Heart right ventricle (tissue), 16 donors: ENCODE results near the gene LTBP1. TPM values are rescaled to one million over a fixed set of nuclear protein-coding genes. Genes with fewer than 3 reads are reported as not detected.
A peak's percentile ranks its signal among the peaks of the same experiment; 100 is the strongest.

Source experiments
- ATAC-seq, 8 donors: fragments of 200-7000 bp; cut with Tn5 transposase; one replicate each; pipeline ENCODE4 v1.9.1; 2020; ENCODE audit warnings: mild to moderate bottlenecking in 8 of 8, moderate library complexity in 8 of 8, moderate number of reproducible peaks in 1 of 8
- DNase-seq, 2 donors: peaks; one replicate each; pipeline ENCODE4 v3.0.0-alpha.2; 2020
- H3K27ac ChIP-seq, 10 donors: fragments of 200-600 bp; sonication (generic) in 2 of 10; one replicate each; pipeline versions ENCODE4 v1.5.0 to v1.8.0; 2020 to 2022; ENCODE audit warnings: mild to moderate bottlenecking in 3 of 10
- H3K27me3 ChIP-seq, 7 donors: fragments of 200-600 bp; one replicate each; pipeline ENCODE4 v1.8.0; 2021 to 2022; ENCODE audit warnings: mild to moderate bottlenecking in 2 of 7
- H3K36me3 ChIP-seq, 9 donors: fragments of 200-600 bp; sonication (generic) in 1 of 9; one replicate each; pipeline versions ENCODE4 v1.5.0 to v1.8.0; 2020 to 2022; ENCODE audit warnings: mild to moderate bottlenecking in 2 of 9
- H3K4me1 ChIP-seq, 9 donors: fragments of 200-600 bp; sonication (generic) in 1 of 9; one replicate each; pipeline versions ENCODE4 v1.5.0 to v1.8.0; 2020 to 2022; ENCODE audit warnings: mild to moderate bottlenecking in 4 of 9
- H3K4me3 ChIP-seq, 10 donors: fragments of 200-600 bp; sonication (generic) in 2 of 10; one replicate each; pipeline versions ENCODE4 v1.5.0 to v1.8.0; 2020 to 2022; ENCODE audit warnings: mild to moderate bottlenecking in 7 of 10, moderate library complexity in 2 of 10
- H3K9me3 ChIP-seq, 11 donors: fragments of 200-600 bp in 10 of 11; sonication (generic) in 2 of 11; one replicate each; pipeline versions ENCODE4 v1.5.0 to v1.8.0; 2013 to 2022; ENCODE audit warnings: mild to moderate bottlenecking in 2 of 11, control low read depth in 1 of 11, moderate library complexity in 1 of 11
- CTCF ChIP-seq, 9 donors: fragments of 200-600 bp; sonication (generic) in 2 of 9; IDR thresholded peaks; one replicate each; pipeline versions ENCODE4 v1.5.0 to v1.8.0; 2021 to 2022; ENCODE audit warnings: antibody characterized with exemption in 9 of 9, mild to moderate bottlenecking in 5 of 9, moderate library complexity in 1 of 9
- WGBS, 2 donors: extraction: QIAGEN DNeasy Blood & Tissue Kit; methylation state at CpG; one replicate each; pipeline ENCODE4 v1.1.7; 2013; ENCODE audit warnings: inconsistent platforms in 1 of 2; 5-methylcytosine and 5-hydroxymethylcytosine counted together
- intact Hi-C, 10 donors: fragments of 100-400 bp; cut with DNase I; formaldehyde crosslinking; loops; one replicate each; pipeline versions ENCODE4 v1.11.1 to v1.14.2; 2022
- polyA plus RNA-seq, 2 donors: library from polyadenylated mRNA; stranded (reverse); fragments of 200-250 nt; gene quantifications; one replicate each; pipeline ENCODE4 v1.2.3, GENCODE V29; 2013
- total RNA-seq, 10 donors: library from RNA; stranded (reverse); fragmentation: NEBNext Ultra II Directional in 3 of 10; extraction: Animal tissue kit (Norgen Biotek cat#: 25700) in 3 of 10; gene quantifications; one replicate each; pipeline versions ENCODE4 v1.2.1 to v1.2.4, GENCODE V29; 2021 to 2023
- donor health status: Arrhythmogenic right ventricular cardiomyopathy.
- donor health status: ischemic (EF 13 %, LVEDD 7.1; RV severe dilation, severe dysfunction).
- donor health status: healthy with polysubstance abuse.
- donor health status: DM: no; HTN: yes; CAD: no.
- donor health status: DM: no; HTN: no; CAD: no.
- donor health status: ischemic (EF 25% LVEDD 6.9; RV normal size, moderate dysfunction).
- donor health status: ischemic (EF 25% LVEDD 5.7; RV mildly dilated, moderate dysfunction).
- donor health status: healthy.
- donor health status: DM: yes; HTN: yes; CAD: no.
- donor health status: Ischemic cardiomyopathy.
- donor health status: ischemic (EF 35%, LVEDD 5.7; RV mildly dilated, moderate dysfunction).
- donor health status: nonischemic (EF 11% LVEDD 7.7; RV severe dilation, severe dysfunction).
- donor health status: DM: yes; HTN: yes; CAD: no.
- donor health status: PGD.
- donor health status: ischemic (EF 29% LVEDD 5.4; RV normal size, mild dysfunction).
- donor health status: nonischemic (EF 23%, LVEDD 6.1; RV moderate dilation, normal function).

Gene LTBP1
- total and polyA plus RNA-seq, 12 donors, result 22.4 to 164 (median 84.3) TPM

GRCh38 chr2:33180915-33181314 lies 234.2 kb downstream of the LTBP1 start:
- peaks cover 0 to 7% (median 0%) of the 10 kb centered on the region in 11 donors for H3K9me3 ChIP-seq
- DNase-seq, result no peak
- H3K27me3 ChIP-seq, result no peaks in the 10 kb centered on the region
- no peak overlapping the region for H3K4me3 ChIP-seq
- WGBS, 2 donors, result 53 to 56% methylated on average over 5 of the region's 5 CpGs
- H3K27ac ChIP-seq, result peak overlapping the region in 2 of 10 donors; percentile 17 to 41
- H3K4me1 ChIP-seq, result peaks cover 0 to 16% (median 2%) of the 10 kb centered on the region in 9 donors
- intact Hi-C loops, result no loop called here
- peak in 3 of 8 donors; percentile 21 to 54 (median 42) for ATAC-seq
- peaks cover 0 to 8% (median 0%) of the 10 kb centered on the region in 9 donors for H3K36me3 ChIP-seq
- no peak for TF ChIP-seq CTCF (IDR thresholded peaks at IDR 0.05)

- no peak for ATAC-seq
- no peaks in the 10 kb centered on the region for H3K27me3 ChIP-seq
- H3K4me1 ChIP-seq, result peaks cover 0 to 18% (median 2%) of the 10 kb centered on the region in 9 donors
- no peak for DNase-seq
- H3K36me3 ChIP-seq, result peaks cover 0 to 8% (median 0%) of the 10 kb centered on the region in 9 donors
- peaks cover 0 to 7% (median 0%) of the 10 kb centered on the region in 11 donors for H3K9me3 ChIP-seq
- peak overlapping the region in 1 of 10 donors; percentile 41 for H3K27ac ChIP-seq
- no peak for TF ChIP-seq CTCF (IDR thresholded peaks at IDR 0.05)
- H3K4me3 ChIP-seq, result no peak overlapping the region
- intact Hi-C loops, result no loop called here
- 72 to 87% methylated on average over 4 of the region's 4 CpGs for WGBS, 2 donors
These were observed 234.7 kb downstream of the LTBP1 start for GRCh38 chr2:33181466-33181865.

- intact Hi-C loops, result no loop called here
- WGBS, 2 donors, result 53 to 62% methylated on average over 3 of the region's 3 CpGs
- H3K36me3 ChIP-seq, result peaks cover 0 to 30% (median 6%) of the 10 kb centered on the region in 9 donors
- H3K4me1 ChIP-seq, result peaks cover 0 to 26% (median 2%) of the 10 kb centered on the region in 9 donors
- ATAC-seq, result no peak
- DNase-seq, result no peak
- H3K9me3 ChIP-seq, result peaks cover 0 to 7% (median 0%) of the 10 kb centered on the region in 11 donors
- no peak overlapping the region for H3K4me3 ChIP-seq
- TF ChIP-seq CTCF (IDR thresholded peaks at IDR 0.05), result no peak
- no peaks in the 10 kb centered on the region for H3K27me3 ChIP-seq
- no peak overlapping the region for H3K27ac ChIP-seq
These were observed 237.3 kb downstream of the LTBP1 start for GRCh38 chr2:33184041-33184440.

GRCh38 chr2:33186937-33187336 lies 240.2 kb downstream of the LTBP1 start:
- H3K36me3 ChIP-seq, result peaks cover 0 to 48% (median 16%) of the 10 kb centered on the region in 9 donors
- peak in 2 of 8 donors; percentile 18 to 26 for ATAC-seq
- intact Hi-C loops, result no loop called here
- H3K4me1 ChIP-seq, result peaks cover 0 to 27% (median 0%) of the 10 kb centered on the region in 9 donors
- WGBS, 2 donors, result 75% methylated on average over 6 of the region's 6 CpGs
- no peaks in the 10 kb centered on the region for H3K27me3 ChIP-seq
- H3K4me3 ChIP-seq, result no peak overlapping the region
- TF ChIP-seq CTCF (IDR thresholded peaks at IDR 0.05), result no peak
- no peak overlapping the region for H3K27ac ChIP-seq
- peaks cover 0 to 7% (median 0%) of the 10 kb centered on the region in 11 donors for H3K9me3 ChIP-seq
- DNase-seq, result no peak
